ENCODE results near the gene S1PR3. TPM values are rescaled to one million over a fixed set of nuclear protein-coding genes. Genes with fewer than 3 reads are reported as not detected.

Gene S1PR3
- total RNA-seq, 4 donors from 2014 or later = 1.9 to 6.7 (median 4.3) TPM

- no peak overlapping the region for H3K27ac ChIP-seq
- H3K27me3 ChIP-seq = no peaks in the 10 kb centered on the region
- no peak overlapping the region for H3K4me3 ChIP-seq
- DNase-seq = no peak
- TF ChIP-seq POLR2A (IDR thresholded peaks at IDR 0.05) = no peak
- no peak for TF ChIP-seq CTCF (IDR thresholded peaks at IDR 0.05)
- H3K36me3 ChIP-seq = no peaks in the 10 kb centered on the region
- no peaks in the 10 kb centered on the region for H3K4me1 ChIP-seq
- no peaks in the 10 kb centered on the region for H3K9me3 ChIP-seq
Measured at GRCh38 chr9:89046832-89047231, 55.6 kb downstream of the S1PR3 start.

GRCh38 chr9:89047667-89048066 lies 56.4 kb downstream of the S1PR3 start:
- Histone ChIP-seq H3K9me3 (no peaks in the 10 kb centered on the region), H3K27ac (no peak overlapping the region), H3K36me3 (no peaks in the 10 kb centered on the region), H3K4me1 (no peaks in the 10 kb centered on the region), H3K4me3 (no peak overlapping the region), H3K27me3 (no peaks in the 10 kb centered on the region)
- TF ChIP-seq CTCF (IDR thresholded peaks at IDR 0.05) (no peak), POLR2A (IDR thresholded peaks at IDR 0.05) (no peak)
- no peak for DNase-seq

- DNase-seq = no peak
- H3K9me3 ChIP-seq = no peaks in the 10 kb centered on the region
Measured at GRCh38 chr9:89048616-89049015, 57.3 kb downstream of the S1PR3 start.

GRCh38 chr9:89049646-89050045 lies 58.4 kb downstream of the S1PR3 start:
- no peak overlapping the region for H3K4me3 ChIP-seq
- H3K27me3 ChIP-seq = no peaks in the 10 kb centered on the region
- H3K36me3 ChIP-seq = no peaks in the 10 kb centered on the region
- no peak overlapping the region for H3K27ac ChIP-seq
- no peaks in the 10 kb centered on the region for H3K9me3 ChIP-seq
- H3K4me1 ChIP-seq = no peaks in the 10 kb centered on the region
- no peak for DNase-seq
- TF ChIP-seq CTCF (IDR thresholded peaks at IDR 0.05) (no peak), POLR2A (IDR thresholded peaks at IDR 0.05) (no peak)

More at GRCh38 chr9:89048616-89049015, 57.3 kb downstream of the S1PR3 start:
- Histone ChIP-seq H3K4me3 (no peak overlapping the region), H3K27me3 (no peaks in the 10 kb centered on the region), H3K36me3 (no peaks in the 10 kb centered on the region), H3K4me1 (no peaks in the 10 kb centered on the region), H3K27ac (no peak overlapping the region)
- no peak for TF ChIP-seq POLR2A (IDR thresholded peaks at IDR 0.05)
- TF ChIP-seq CTCF (IDR thresholded peaks at IDR 0.05) = no peak

- Histone ChIP-seq H3K36me3 (no peaks in the 10 kb centered on the region), H3K4me3 (no peak overlapping the region), H3K27ac (no peak overlapping the region), H3K9me3 (no peaks in the 10 kb centered on the region), H3K27me3 (no peaks in the 10 kb centered on the region), H3K4me1 (no peaks in the 10 kb centered on the region)
- no peak for DNase-seq
- TF ChIP-seq POLR2A (IDR thresholded peaks at IDR 0.05) (no peak), CTCF (IDR thresholded peaks at IDR 0.05) (no peak)
Measured at GRCh38 chr9:89051421-89052025, 60.3 kb downstream of the S1PR3 start.

Measured in Peyer's patch (tissue), 4 donors.